Tibial artery (tissue), 4 donors: ENCODE measurements around the gene PTPN20.
A peak's percentile ranks its signal among the peaks of the same experiment; 100 is the strongest.

Experiments used
- DNase-seq, 2 donors: peaks; one replicate each; pipeline ENCODE4 v3.0.0-alpha.2; 2019
- H3K27ac ChIP-seq, 2 donors: fragments of 200-600 bp; sonication (generic) in 1 of 2; 1 replicate in 1 of 2; 2 replicates in 1 of 2; pipeline ENCODE4 v1.5.1; 2018 to 2019; ENCODE audit warnings: mild to moderate bottlenecking in 1 of 2
- H3K27me3 ChIP-seq, 2 donors: fragments of 200-600 bp; sonication (generic) in 1 of 2; one replicate each; pipeline versions ENCODE4 v1.5.1 to v1.6.0; 2016 to 2019
- H3K36me3 ChIP-seq, 3 donors: fragments of 200-600 bp; sonication (generic) in 2 of 3; one replicate each; pipeline ENCODE4 v1.5.1; 2016 to 2019; ENCODE audit warnings: mild to moderate bottlenecking in 2 of 3
- H3K4me1 ChIP-seq, 4 donors: fragments of 200-600 bp; sonication (generic) in 2 of 4; 1 replicate in 3 of 4; 2 replicates in 1 of 4; pipeline ENCODE4 v1.5.1; 2016 to 2019
- H3K4me3 ChIP-seq, 2 donors: fragments of 200-600 bp; sonication (generic) in 1 of 2; 1 replicate in 1 of 2; 2 replicates in 1 of 2; pipeline ENCODE4 v1.5.1; 2018 to 2019; ENCODE audit warnings: mild to moderate bottlenecking in 2 of 2
- H3K9me3 ChIP-seq, 3 donors: fragments of 200-600 bp; sonication (generic) in 1 of 3; one replicate each; pipeline ENCODE4 v1.5.1; 2016 to 2019
- CTCF ChIP-seq, 2 experiments: fragments of 200-600 bp in 1 of 2; fragments of 450-650 bp in 1 of 2; IDR thresholded peaks; one replicate each; pipeline ENCODE4 v1.5.1; 2017 to 2019; ENCODE audit warnings: antibody characterized with exemption in 2 of 2, mild to moderate bottlenecking in 1 of 2, moderate library complexity in 1 of 2
- intact Hi-C: fragments of 100-400 bp; cut with DNase I; formaldehyde crosslinking; loops from one replicate; pipeline ENCODE4 v1.15.0; 2023; ENCODE audit warnings: low total_unique reads

PTPN20 gene

DNA sequence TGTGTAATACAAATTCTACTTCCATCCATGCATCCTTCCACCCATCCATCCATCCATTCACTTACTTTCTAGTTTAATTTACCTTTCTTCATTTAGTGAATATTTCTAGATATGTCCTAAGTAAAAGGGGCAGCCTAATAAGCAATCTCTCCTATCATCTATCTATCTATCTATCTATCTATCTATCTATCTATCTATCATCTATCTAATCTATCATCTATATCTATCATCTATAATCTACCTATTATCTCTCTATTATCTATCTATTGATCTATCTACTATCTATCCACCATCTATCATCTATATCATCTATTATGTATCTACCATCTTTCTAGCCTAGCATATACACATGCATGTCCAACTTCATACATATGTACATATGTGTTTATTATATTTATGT lies 104.2 kb downstream of the PTPN20 start:
- DNase-seq = no peak
- peaks cover 0 to 4% (median 1%) of the 10 kb centered on the region in 4 donors for H3K4me1 ChIP-seq
- no peak overlapping the region for H3K27ac ChIP-seq
- no peak for TF ChIP-seq CTCF (IDR thresholded peaks at IDR 0.05)
- peaks cover 0 to 12% of the 10 kb centered on the region in 2 donors for H3K27me3 ChIP-seq
- intact Hi-C loops = no loop called here
- no peak overlapping the region for H3K4me3 ChIP-seq
- H3K36me3 ChIP-seq = no peaks in the 10 kb centered on the region
- H3K9me3 ChIP-seq = no peaks in the 10 kb centered on the region

DNA sequence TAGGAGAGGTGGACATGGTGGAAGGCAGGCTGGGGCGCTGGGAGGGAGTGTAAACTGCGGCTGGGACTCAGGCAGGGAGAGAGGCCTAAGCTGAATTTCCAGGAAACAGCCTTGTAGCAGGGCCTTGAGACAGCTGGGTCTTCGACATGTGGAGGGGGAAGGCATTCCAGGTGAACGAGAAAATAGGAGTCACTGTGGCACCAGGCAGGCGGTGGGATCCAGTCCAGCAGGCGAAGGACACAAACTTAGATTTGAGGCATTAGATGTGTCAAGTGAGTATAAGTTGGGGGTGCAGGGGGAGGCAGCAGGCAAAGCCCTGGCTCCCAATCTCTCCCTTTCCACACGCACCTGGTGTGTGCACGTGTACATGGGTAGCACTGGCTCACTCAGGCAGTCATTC lies 105.3 kb downstream of the PTPN20 start:
- Histone ChIP-seq H3K4me1 (peaks cover 0 to 4% (median 1%) of the 10 kb centered on the region in 4 donors), H3K4me3 (no peak overlapping the region), H3K36me3 (no peaks in the 10 kb centered on the region), H3K27me3 (peaks cover 0 to 12% of the 10 kb centered on the region in 2 donors), H3K9me3 (no peaks in the 10 kb centered on the region), H3K27ac (no peak overlapping the region)
- no peak for TF ChIP-seq CTCF (IDR thresholded peaks at IDR 0.05)
- intact Hi-C loops = no loop called here
- DNase-seq = no peak

DNA sequence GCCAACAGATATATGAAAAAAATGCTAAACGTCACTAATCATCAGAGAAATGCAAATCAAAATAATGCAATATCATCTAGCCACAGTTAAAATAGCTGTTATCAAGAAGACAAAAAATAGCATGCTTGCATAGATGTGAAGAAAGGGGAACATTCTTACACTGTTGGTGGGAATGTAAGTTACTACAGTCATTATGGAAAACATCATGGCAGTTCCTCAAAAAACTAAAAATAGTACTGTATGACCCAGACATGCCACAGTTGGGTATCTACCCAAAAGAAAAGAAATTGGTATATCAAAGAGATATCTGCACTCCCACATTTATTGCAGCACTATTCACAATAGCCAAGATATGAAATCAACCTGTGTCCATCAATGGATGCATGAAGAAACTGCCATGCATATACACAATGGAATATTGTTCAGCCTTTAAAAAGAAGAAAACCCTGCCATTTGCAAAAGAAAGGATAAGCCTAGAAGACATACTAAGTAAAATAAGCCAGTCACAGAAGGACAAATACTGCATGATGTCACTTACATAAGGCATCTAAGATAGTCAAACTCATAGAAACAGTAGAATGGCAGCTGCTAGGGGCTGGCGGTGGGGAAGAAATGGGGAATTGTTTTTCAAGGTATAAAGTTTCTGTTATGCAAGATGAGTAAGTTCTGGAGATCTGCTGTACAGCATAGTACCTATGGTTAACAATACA lies 107.0 kb downstream of the PTPN20 start:
- Histone ChIP-seq H3K9me3 (no peaks in the 10 kb centered on the region), H3K36me3 (no peaks in the 10 kb centered on the region), H3K27ac (no peak overlapping the region), H3K4me3 (no peak overlapping the region), H3K27me3 (peaks cover 0 to 12% of the 10 kb centered on the region in 2 donors), H3K4me1 (peaks cover 0 to 4% (median 1%) of the 10 kb centered on the region in 4 donors)
- intact Hi-C loops = no loop called here
- no peak for DNase-seq
- no peak for TF ChIP-seq CTCF (IDR thresholded peaks at IDR 0.05)

DNA sequence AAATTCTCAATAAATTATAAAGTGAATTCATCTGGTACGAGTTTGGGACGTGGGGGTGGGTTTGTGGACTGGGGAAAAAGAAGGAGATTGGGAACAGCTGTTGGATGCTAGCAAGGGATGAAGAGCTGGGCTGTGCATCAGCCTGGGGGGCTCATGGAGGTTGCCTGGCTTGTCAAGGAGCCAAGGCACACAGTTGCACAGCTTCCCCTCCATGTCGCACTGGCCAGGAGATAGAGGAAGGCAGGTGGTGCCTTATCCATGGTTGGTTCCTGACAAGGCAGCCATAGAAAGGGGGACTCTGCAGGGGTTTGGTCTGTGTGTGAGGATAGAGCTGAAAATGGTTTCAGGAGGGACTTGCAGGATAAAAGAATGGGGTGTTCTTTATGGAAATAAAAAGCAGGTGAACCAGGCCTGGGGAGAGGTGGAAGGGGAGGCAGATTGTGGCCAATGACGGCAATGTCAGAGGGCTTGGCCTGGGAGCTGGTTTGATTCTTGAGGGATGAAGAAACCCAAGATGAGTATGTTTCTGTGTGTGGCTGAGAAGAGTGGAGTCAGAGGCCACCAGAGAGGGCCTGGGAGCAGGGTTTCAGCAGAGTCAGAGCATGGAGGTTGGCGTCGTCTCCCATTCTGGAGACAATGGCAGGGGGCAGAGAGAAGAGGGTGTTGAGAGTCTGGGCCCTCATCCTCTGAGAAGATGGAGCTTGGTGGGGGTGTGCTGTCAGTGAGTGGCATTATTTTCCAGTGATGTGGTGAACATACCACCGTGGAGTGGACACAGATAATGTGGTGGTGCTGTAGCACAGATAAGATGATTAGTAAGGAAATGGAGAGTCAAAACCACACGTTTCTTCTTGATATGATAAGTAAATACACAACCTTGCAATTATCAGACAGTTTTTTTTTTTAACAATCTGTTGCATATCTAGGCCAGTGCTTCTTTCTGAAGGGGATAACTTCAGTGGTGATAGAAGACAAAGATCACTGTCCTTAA lies 108.2 kb downstream of the PTPN20 start:
- Histone ChIP-seq H3K36me3 (no peaks in the 10 kb centered on the region), H3K9me3 (no peaks in the 10 kb centered on the region), H3K27me3 (peaks cover 0 to 8% of the 10 kb centered on the region in 2 donors), H3K4me1 (no peaks in the 10 kb centered on the region), H3K27ac (no peak overlapping the region), H3K4me3 (no peak overlapping the region)
- intact Hi-C loops = no loop called here
- DNase-seq = no peak
- no peak for TF ChIP-seq CTCF (IDR thresholded peaks at IDR 0.05)

DNA sequence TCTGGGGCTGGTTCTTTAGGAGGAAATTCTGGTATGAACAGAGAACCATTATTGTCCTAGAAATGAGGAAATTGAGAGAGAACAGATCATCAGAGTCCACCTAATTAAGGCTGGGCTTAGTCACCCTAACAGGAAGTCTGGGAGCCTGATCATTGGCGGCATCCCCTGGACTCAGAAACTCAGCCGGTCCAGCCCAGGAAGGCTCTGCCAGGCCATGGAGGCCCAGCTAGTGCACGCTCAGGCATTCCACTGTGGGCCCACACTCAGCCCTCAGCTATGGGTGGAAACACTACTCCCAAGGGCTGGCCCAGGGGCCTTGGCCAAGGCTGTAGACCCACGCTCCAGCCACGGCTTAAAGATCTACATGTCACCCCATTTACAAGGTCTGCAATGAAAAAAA lies 109.2 kb downstream of the PTPN20 start:
- no peak for TF ChIP-seq CTCF (IDR thresholded peaks at IDR 0.05)
- H3K27ac ChIP-seq = peak overlapping the region in 1 of 2 donors; percentile 6
- H3K36me3 ChIP-seq = no peaks in the 10 kb centered on the region
- peaks cover 0 to 8% of the 10 kb centered on the region in 2 donors for H3K27me3 ChIP-seq
- no peak overlapping the region for H3K4me3 ChIP-seq
- intact Hi-C loops = no loop called here
- no peaks in the 10 kb centered on the region for H3K9me3 ChIP-seq
- peaks cover 0 to 5% (median 0%) of the 10 kb centered on the region in 4 donors for H3K4me1 ChIP-seq
- peak; percentile 76 to 80 for DNase-seq
